ENCODE results near the gene CCDC87.
"Not testable (repeated sequence)": the region's sequence is repeated elsewhere in the genome, so short reads cannot be mapped to it uniquely, and the experiment has no call there.

- not testable (repeated sequence) for TF ChIP-seq CTCF, POLR2A (IDR thresholded peaks at IDR 0.05)
Measured at GRCh38 chr11:66585447-66585846, 7.4 kb downstream of the CCDC87 start.
